ENCODE measurements around the gene RIF1. TPM values are rescaled to one million over a fixed set of nuclear protein-coding genes. Genes with fewer than 3 reads are reported as not detected.
"Not testable (repeated sequence)": the region's sequence is repeated elsewhere in the genome, so short reads cannot be mapped to it uniquely, and the experiment has no call there.

RIF1 gene
- total and polyA plus RNA-seq, 10 donors: 3.4 to 47.5 (median 40.2) TPM

GRCh38 chr2:151408788-151409600 is 708 bp upstream of the RIF1 start:
- Histone ChIP-seq H3K9me3 (no peaks in the 10 kb centered on the region), H3K27me3 (replicated peaks in 1 of 7) (no peaks in the 10 kb centered on the region), H3K4me1 (peaks cover 13 to 42% (median 21%) of the 10 kb centered on the region in 6 donors), H3K36me3 (peaks cover 0 to 26% (median 7%) of the 10 kb centered on the region in 6 donors), H3K27ac (peak overlapping the region in 6 of 8 donors; percentile 93 to 98 (median 94)), H3K4me3 (peak overlapping the region in 5 of 8 donors; percentile 69 to 98 (median 95))
- TF ChIP-seq POLR2AphosphoS5 (IDR thresholded peaks at IDR 0.05) (no peak), POLR2A (IDR thresholded peaks at IDR 0.05) (no peak), CTCF (IDR thresholded peaks at IDR 0.05 in 8 of 11, conservative IDR thresholded peaks at IDR 0.05 in 3 of 11) (no peak)
- DNase-seq: no peak
- intact Hi-C loops (cut with DNase I; ENCODE audit: low total_unique reads): no loop called here
- 91 to 94% (median 93%) methylated on average over 25 of the region's 25 CpGs for WGBS, 5 donors

- H3K27ac ChIP-seq: peak overlapping the region; percentile 67 to 98 (median 93)
- intact Hi-C loops (cut with DNase I; ENCODE audit: low total_unique reads): loop anchor here (10.0 kb wide), 1 partner anchor 126 kb away; the partner anchor contains the start of gene NMI
- no peaks in the 10 kb centered on the region for H3K27me3 ChIP-seq (replicated peaks in 1 of 7)
- H3K36me3 ChIP-seq: peaks cover 0 to 41% (median 7%) of the 10 kb centered on the region in 6 donors
- H3K4me3 ChIP-seq: peak overlapping the region; percentile 69 to 99 (median 92)
- TF ChIP-seq CTCF (IDR thresholded peaks at IDR 0.05 in 8 of 11, conservative IDR thresholded peaks at IDR 0.05 in 3 of 11) (no peak), POLR2AphosphoS5 (IDR thresholded peaks at IDR 0.05) (no peak), POLR2A (IDR thresholded peaks at IDR 0.05) (no peak)
- H3K9me3 ChIP-seq: no peaks in the 10 kb centered on the region
- peaks cover 13 to 46% (median 21%) of the 10 kb centered on the region in 6 donors for H3K4me1 ChIP-seq
- WGBS, 5 donors: 0 to 1% (median 0%) methylated on average over 21 of the region's 21 CpGs
- no peak for DNase-seq
Observed at GRCh38 chr2:151410485-151410834, 758 bp downstream of the RIF1 start.

GRCh38 chr2:151417650-151418049 is 7.9 kb downstream of the RIF1 start:
- Histone ChIP-seq H3K36me3 (peaks cover 2 to 100% (median 66%) of the 10 kb centered on the region in 6 donors), H3K27me3 (replicated peaks in 1 of 7) (no peaks in the 10 kb centered on the region), H3K9me3 (no peaks in the 10 kb centered on the region), H3K4me3 (no peak overlapping the region), H3K27ac (no peak overlapping the region), H3K4me1 (peaks cover 0 to 30% (median 3%) of the 10 kb centered on the region in 6 donors)
- 91 to 96% (median 94%) methylated on average over 3 of the region's 3 CpGs for WGBS, 5 donors
- intact Hi-C loops (cut with DNase I; ENCODE audit: low total_unique reads): loop anchor here (10.0 kb wide), 1 partner anchor 133 kb away; the partner anchor contains the start of gene NMI
- TF ChIP-seq CTCF (IDR thresholded peaks at IDR 0.05 in 8 of 11, conservative IDR thresholded peaks at IDR 0.05 in 3 of 11): no peak
- no peak for TF ChIP-seq POLR2AphosphoS5 (IDR thresholded peaks at IDR 0.05)
- TF ChIP-seq POLR2A (IDR thresholded peaks at IDR 0.05): no peak
- DNase-seq: no peak

GRCh38 chr2:151421681-151422080 is 12.0 kb downstream of the RIF1 start:
- Histone ChIP-seq H3K4me1 (peaks cover 0 to 24% (median 0%) of the 10 kb centered on the region in 6 donors), H3K36me3 (peaks cover 2 to 100% (median 70%) of the 10 kb centered on the region in 6 donors)
- H3K27me3 ChIP-seq (replicated peaks in 1 of 7); H3K9me3 ChIP-seq; H3K4me3 ChIP-seq; DNase-seq; intact Hi-C loops (cut with DNase I; ENCODE audit: low total_unique reads); H3K27ac ChIP-seq: not testable (repeated sequence)
- WGBS, 5 donors: 89 to 97% (median 93%) methylated on average over 12 of the region's 12 CpGs
